Measurements from ENCODE around the gene SOX9. TPM values are rescaled to one million over a fixed set of nuclear protein-coding genes. Genes with fewer than 3 reads are reported as not detected.

Gene SOX9
- under 0.01 TPM in 1 of 2 replicates, not detected in the other for total RNA-seq

DNA sequence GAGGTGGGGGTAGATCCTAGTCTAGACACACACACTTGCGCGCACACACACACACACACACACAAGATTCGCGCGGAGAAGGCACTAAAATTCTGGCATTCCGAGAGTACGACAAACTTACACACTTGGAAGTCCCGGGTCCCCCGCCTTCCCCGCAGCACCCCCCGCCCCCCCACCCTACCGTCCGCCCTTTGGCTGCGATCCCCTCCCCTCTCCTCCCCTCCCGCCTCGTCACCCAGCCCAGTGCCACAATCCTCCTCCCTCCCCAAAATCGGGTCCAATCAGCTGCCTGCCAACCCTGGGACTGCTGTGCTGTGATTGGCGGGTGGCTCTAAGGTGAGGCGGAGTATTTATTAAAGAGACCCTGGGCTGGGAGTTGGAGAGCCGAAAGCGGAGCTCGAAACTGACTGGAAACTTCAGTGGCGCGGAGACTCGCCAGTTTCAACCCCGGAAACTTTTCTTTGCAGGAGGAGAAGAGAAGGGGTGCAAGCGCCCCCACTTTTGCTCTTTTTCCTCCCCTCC, at the start of gene SOX9:
Gene SOX9 (plus strand): TSS at position 379 of the 522 bp plus-strand sequence. CDS start 372 bp downstream, outside the sequence.

Measured in vein endothelial cell (primary cell).